Nephron (organoid): ENCODE measurements around the gene DPF1.

Experiments used
- H3K27ac Mint-ChIP-seq, 3 experiments: 2 replicates each; pipeline ENCODE4 v1.8.0; 2020; ENCODE audit warnings: mixed read lengths in 3 of 3, mild to moderate bottlenecking in 2 of 3, moderate library complexity in 1 of 3
- H3K27me3 Mint-ChIP-seq: 2 replicates; pipeline ENCODE4 v1.8.0; 2021; ENCODE audit warnings: low read depth, mild to moderate bottlenecking, moderate library complexity, mixed read lengths
- H3K36me3 Mint-ChIP-seq: 2 replicates; pipeline ENCODE4 v1.8.0; 2020; ENCODE audit warnings: low read depth, mixed read lengths
- H3K4me1 Mint-ChIP-seq: 2 replicates; pipeline ENCODE4 v1.8.0; 2020; ENCODE audit warnings: mixed read lengths
- H3K4me3 Mint-ChIP-seq, 3 experiments: 2 replicates each; pipeline ENCODE4 v1.8.0; 2020; ENCODE audit warnings: mild to moderate bottlenecking in 3 of 3, mixed read lengths in 3 of 3, moderate library complexity in 2 of 3
- H3K9me3 Mint-ChIP-seq: 2 replicates; pipeline ENCODE4 v1.8.0; 2020; ENCODE audit warnings: mixed read lengths
- TF ChIP-seq, protein P1 (sequence below), 3 experiments: fragments of 200-600 bp; sonication (generic); IDR thresholded peaks; one replicate each; pipeline ENCODE4 v1.5.0; 2021; ENCODE audit warnings: antibody characterized with exemption in 3 of 3; ENCODE audit not compliant: unreplicated experiment in 3 of 3

Gene DPF1

DNA sequence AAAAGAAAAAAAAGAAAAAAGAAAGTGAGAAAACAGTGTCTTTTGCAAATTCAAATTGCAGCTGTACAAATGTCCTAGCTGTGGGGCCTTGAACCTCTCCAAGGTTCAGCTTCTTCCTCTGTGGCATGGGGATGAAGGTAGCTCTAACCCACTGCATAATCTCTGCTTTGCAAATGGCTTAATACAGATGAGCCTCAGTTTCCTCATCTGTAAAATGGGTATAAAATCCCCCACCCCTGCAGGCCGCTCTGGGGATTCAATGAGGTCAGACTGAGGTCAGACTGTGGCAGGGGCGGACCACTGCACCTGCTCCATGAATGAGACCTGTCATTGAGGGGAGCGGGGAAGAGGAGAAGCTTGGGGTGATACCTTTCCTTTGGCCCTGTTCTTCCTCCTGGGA lies 5.8 kb downstream of the DPF1 start:
- no peak overlapping the region for H3K27ac Mint-ChIP-seq
- no peaks in the 10 kb centered on the region for H3K9me3 Mint-ChIP-seq
- H3K4me1 Mint-ChIP-seq = peaks cover 11% of the 10 kb centered on the region
- peaks cover 19% of the 10 kb centered on the region for H3K36me3 Mint-ChIP-seq
- TF ChIP-seq, protein P1, sequence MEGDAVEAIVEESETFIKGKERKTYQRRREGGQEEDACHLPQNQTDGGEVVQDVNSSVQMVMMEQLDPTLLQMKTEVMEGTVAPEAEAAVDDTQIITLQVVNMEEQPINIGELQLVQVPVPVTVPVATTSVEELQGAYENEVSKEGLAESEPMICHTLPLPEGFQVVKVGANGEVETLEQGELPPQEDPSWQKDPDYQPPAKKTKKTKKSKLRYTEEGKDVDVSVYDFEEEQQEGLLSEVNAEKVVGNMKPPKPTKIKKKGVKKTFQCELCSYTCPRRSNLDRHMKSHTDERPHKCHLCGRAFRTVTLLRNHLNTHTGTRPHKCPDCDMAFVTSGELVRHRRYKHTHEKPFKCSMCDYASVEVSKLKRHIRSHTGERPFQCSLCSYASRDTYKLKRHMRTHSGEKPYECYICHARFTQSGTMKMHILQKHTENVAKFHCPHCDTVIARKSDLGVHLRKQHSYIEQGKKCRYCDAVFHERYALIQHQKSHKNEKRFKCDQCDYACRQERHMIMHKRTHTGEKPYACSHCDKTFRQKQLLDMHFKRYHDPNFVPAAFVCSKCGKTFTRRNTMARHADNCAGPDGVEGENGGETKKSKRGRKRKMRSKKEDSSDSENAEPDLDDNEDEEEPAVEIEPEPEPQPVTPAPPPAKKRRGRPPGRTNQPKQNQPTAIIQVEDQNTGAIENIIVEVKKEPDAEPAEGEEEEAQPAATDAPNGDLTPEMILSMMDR (IDR thresholded peaks at IDR 0.05; ENCODE audit: unreplicated experiment in 3 of 3) = no peak
- no peak overlapping the region for H3K4me3 Mint-ChIP-seq
- H3K27me3 Mint-ChIP-seq = peaks cover 7% of the 10 kb centered on the region

DNA sequence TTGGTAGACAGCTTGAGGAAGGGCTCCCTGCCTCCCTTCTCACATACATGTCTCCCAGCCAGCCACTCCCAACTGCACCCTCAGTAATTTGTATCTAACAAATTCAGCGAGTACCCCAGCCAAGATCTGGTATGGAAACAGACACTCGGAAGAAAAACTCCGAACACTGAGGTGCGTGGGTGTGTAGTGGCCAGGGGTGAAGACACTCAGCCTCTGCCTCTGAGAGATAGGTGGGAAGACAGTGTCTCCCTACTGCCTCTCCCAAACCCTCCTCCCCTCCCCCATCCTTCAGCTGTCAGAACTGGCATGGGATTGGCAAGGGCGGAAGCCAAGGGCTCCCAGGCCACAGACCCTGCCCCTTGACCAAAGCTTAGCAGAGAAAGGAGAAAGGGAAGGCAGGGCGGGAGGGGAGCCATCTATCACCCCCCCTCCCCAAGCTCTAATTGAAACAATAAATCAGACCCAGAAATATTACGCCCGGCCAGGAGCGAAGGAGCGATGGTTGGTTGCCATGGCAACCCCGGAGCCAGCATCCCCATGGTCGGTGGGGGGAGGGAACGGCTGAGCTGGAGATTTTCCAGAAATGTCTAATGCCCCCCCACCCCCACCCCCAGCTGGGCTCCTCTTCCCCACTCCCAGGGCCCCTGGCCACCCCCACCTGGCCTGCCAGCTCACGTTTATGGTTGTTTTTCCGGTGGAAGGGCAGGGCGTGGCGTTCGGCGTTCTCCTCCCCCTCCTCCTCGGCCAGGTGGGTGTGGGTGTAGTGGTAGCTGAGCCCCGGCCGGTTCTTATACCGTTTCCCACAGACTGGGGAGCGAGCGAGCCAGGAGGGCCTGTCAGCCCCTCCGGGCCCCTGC lies 7.0 kb downstream of the DPF1 start:
- Mint-ChIP-seq H3K4me3 (peak overlapping the region in 1 of 3 experiments; percentile 38), H3K4me1 (peaks cover 6% of the 10 kb centered on the region), H3K9me3 (no peaks in the 10 kb centered on the region), H3K27me3 (peaks cover 7% of the 10 kb centered on the region), H3K36me3 (peaks cover 19% of the 10 kb centered on the region), H3K27ac (peak overlapping the region; percentile 76 to 88 (median 81))
- TF ChIP-seq, protein P1 (IDR thresholded peaks at IDR 0.05; ENCODE audit: unreplicated experiment in 3 of 3) = no peak

DNA sequence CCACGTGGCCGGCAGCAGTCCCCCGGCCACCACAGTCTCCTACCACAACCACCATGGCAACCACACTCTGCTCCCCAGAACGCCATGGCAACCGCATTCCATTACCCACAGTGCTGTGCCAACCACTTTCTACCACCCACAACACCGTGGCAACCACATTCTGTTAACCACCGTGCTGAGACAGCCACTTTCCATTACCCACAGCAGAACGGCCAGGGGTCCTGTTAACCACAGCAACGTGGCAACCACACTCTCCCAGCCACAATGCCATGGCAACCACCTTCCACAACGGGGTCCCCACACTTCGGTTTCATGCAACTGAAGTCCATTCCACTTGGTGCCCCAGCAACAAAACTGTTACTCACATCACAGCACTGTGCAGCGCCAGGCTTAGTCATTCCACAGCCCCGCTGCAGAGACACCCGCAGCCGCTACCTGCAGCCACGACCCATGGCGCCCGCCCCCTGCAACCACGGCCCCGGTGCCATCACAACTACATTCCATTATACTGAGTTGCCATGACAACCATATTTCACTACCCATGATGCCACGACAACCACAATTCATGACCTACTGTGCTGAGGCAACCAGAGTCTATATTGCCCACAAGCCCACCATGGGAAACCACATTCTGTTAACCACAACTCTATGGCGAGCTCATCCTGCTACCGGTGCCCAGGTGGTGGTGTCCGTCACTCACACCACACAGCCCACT lies 10.0 kb downstream of the DPF1 start:
- peak overlapping the region in 1 of 3 experiments; percentile 19 for H3K4me3 Mint-ChIP-seq
- peak overlapping the region; percentile 10 to 82 (median 69) for H3K27ac Mint-ChIP-seq
- H3K27me3 Mint-ChIP-seq = peaks cover 16% of the 10 kb centered on the region
- TF ChIP-seq, protein P1 (IDR thresholded peaks at IDR 0.05; ENCODE audit: unreplicated experiment in 3 of 3) = no peak
- peaks cover 12% of the 10 kb centered on the region for H3K36me3 Mint-ChIP-seq
- peaks cover 20% of the 10 kb centered on the region for H3K4me1 Mint-ChIP-seq
- no peaks in the 10 kb centered on the region for H3K9me3 Mint-ChIP-seq

DNA sequence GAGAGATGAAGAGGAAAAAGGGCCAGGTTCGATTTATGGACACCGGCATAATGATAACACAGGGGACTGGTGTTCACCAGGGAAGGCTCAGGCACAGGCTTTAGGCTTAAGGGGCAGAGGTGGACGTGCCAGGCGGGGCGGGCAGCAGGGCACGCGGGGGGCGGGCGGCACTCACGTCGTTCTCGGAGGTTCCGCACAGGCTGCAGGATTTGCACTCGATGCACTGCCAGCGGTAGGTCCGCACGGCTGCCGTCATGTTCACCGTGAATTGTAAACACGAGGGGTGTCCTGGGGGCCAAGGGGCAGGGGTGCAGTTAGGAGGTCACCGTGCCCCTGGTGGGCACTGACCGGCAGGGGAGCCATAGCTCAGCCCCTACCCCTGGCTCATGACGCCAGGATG lies 10.6 kb downstream of the DPF1 start:
- H3K9me3 Mint-ChIP-seq = no peaks in the 10 kb centered on the region
- H3K27me3 Mint-ChIP-seq = peaks cover 16% of the 10 kb centered on the region
- H3K36me3 Mint-ChIP-seq = peaks cover 10% of the 10 kb centered on the region
- TF ChIP-seq, protein P1 (IDR thresholded peaks at IDR 0.05; ENCODE audit: unreplicated experiment in 3 of 3) = no peak
- H3K27ac Mint-ChIP-seq = peak overlapping the region in 2 of 3 experiments; percentile 59 to 69
- H3K4me1 Mint-ChIP-seq = peaks cover 21% of the 10 kb centered on the region
- no peak overlapping the region for H3K4me3 Mint-ChIP-seq

DNA sequence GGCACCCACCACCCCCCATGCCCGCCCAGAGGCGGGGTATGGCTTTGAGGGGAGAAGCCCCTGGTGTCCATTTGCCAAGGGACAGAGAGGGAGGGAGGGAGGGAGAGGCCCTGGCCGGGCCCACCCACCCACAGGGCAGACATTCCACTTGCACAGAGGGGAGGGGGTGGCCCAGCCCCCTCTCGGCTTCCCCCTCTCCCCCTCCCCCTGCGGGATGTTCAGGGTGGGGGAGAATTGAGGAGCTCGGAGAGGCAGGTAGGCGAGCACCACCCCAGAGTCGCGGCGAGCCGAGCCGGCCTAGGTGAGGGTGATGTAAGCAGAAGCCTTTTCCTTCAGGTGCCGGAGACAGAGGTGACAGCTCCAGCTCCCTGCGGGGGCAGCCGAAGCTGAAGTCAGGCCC lies 12.3 kb downstream of the DPF1 start:
- Mint-ChIP-seq H3K9me3 (no peaks in the 10 kb centered on the region), H3K27me3 (peaks cover 23% of the 10 kb centered on the region), H3K36me3 (peaks cover 7% of the 10 kb centered on the region), H3K27ac (no peak overlapping the region), H3K4me1 (peaks cover 30% of the 10 kb centered on the region), H3K4me3 (peak overlapping the region in 1 of 3 experiments; percentile 69)
- TF ChIP-seq, protein P1 (IDR thresholded peaks at IDR 0.05; ENCODE audit: unreplicated experiment in 3 of 3) = no peak
